HEK293 (cell line): ENCODE results near the gene PRMT7.

ENCODE experiments used
- CTCF ChIP-seq: fragments of 450-650 bp; formaldehyde crosslinking; IDR thresholded peaks from 2 replicates; pipeline ENCODE4 v1.5.1; 2016; ENCODE audit warnings: missing biosample characterization, missing genetic modification characterization
- HOXA7 ChIP-seq: sonication (generic); formaldehyde crosslinking; IDR thresholded peaks from 2 replicates; pipeline ENCODE4 v1.8.1; 2022; ENCODE audit warnings: missing genetic modification reagents, borderline replicate concordance
- HOXD13 ChIP-seq: sonication (generic); formaldehyde crosslinking; IDR thresholded peaks from 2 replicates; pipeline ENCODE4 v1.8.0; 2022; ENCODE audit warnings: missing genetic modification reagents, borderline replicate concordance
- TCF7L2 ChIP-seq: IDR thresholded peaks from 2 replicates; pipeline ENCODE4 v1.6.1; 2011; ENCODE audit warnings: low read depth, mild to moderate bottlenecking, inconsistent platforms, low read length, moderate library complexity, borderline replicate concordance
- ZEB2 ChIP-seq: fragments of 450-650 bp; formaldehyde crosslinking; IDR thresholded peaks from 2 replicates; pipeline ENCODE4 v1.5.1; 2016; ENCODE audit warnings: missing biosample characterization, missing genetic modification characterization
- ZNF274 ChIP-seq, 2 experiments: fragments of 200-500 bp in 1 of 2; fragments of 450-650 bp in 1 of 2; sonication (Bioruptor generic) in 1 of 2; formaldehyde crosslinking in 1 of 2; IDR thresholded peaks; 2 replicates each; pipeline versions ENCODE4 v1.5.1 to v1.6.1; 2014 to 2016; ENCODE audit warnings: borderline replicate concordance in 1 of 2, inconsistent platforms in 1 of 2, low read length in 1 of 2, missing biosample characterization in 1 of 2, missing genetic modification characterization in 1 of 2

GRCh38 chr16:68381363-68381724, 70.5 kb downstream of the PRMT7 start:
- TF ChIP-seq ZEB2 (tag by site-specific recombination) (no peak), CTCF (no peak), ZNF274 (IDR thresholded peaks at IDR 0.05; ENCODE audit: low read length) (no peak), ZNF274 (tag by site-specific recombination; IDR thresholded peaks at IDR 0.05; ENCODE audit: borderline replicate concordance) (no peak), TCF7L2 (no peak), HOXD13 (CRISPR knock-in tag) (no peak), HOXA7 (CRISPR knock-in tag) (no peak)
